A204.1 (cell line): ENCODE data around the gene LRRC8B.

Experiments used
- FAIRE-seq: peaks from 2 replicates; lab custom pipeline; 2012; peaks lifted over from hg19 to GRCh38; lab: Jason Lieb, UNC

LRRC8B gene

GRCh38 chr1:89547563-89548116 is 23.0 kb downstream of the LRRC8B start:
- FAIRE-seq = no peak

DNA sequence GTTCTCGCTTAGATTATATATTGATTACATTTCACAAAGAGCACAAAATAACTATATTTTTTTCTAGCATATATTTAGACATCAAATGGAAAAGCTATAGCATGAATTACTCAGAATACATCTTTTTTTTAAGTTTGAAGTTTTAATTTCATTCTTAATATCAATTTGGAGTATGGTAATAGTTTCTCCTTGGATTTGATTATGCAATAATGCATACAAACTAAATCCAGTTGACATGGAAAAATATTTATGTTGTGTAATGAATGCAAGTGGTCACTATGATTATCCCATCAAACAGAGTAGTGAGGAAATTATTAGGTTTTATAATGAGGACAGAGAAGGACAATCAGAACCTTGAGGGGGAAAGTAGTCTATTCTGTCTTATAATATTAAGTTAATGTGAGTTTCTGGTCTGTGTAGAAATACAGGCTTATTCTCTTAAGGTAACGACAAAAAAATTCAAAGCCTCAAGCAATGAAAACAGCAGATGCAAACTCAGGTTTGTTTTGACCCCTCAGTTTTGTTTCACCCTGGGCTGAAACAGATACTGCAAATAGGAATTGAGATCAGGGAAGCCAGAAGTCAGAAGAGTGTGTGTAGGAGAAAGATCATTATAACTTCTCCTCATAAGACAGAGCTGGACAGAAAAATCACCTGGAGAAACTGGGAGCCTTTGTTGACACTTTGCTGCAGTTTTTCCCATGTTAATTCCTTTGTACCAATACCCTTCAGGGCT is 23.7 kb downstream of the LRRC8B start:
- FAIRE-seq = no peak

DNA sequence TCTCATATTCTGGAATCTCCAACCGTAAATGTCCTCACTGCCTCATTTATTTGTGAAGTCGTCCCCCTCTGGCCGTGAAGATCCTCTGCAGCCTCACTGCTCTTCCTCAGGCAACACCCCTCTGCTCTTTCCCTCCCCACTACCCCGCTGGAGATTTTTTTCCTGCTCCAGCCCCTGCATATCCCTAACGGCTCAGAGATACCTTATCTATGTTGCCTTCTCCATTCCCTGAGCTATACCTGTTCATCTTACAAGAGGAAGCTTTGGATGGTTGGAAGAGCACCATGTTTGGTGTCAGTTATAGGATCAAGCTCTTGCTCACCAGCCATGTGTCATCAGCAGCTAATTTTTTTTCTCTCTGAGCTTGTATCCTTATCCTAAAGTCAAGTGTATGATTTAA is 26.4 kb downstream of the LRRC8B start:
- no peak for FAIRE-seq

DNA sequence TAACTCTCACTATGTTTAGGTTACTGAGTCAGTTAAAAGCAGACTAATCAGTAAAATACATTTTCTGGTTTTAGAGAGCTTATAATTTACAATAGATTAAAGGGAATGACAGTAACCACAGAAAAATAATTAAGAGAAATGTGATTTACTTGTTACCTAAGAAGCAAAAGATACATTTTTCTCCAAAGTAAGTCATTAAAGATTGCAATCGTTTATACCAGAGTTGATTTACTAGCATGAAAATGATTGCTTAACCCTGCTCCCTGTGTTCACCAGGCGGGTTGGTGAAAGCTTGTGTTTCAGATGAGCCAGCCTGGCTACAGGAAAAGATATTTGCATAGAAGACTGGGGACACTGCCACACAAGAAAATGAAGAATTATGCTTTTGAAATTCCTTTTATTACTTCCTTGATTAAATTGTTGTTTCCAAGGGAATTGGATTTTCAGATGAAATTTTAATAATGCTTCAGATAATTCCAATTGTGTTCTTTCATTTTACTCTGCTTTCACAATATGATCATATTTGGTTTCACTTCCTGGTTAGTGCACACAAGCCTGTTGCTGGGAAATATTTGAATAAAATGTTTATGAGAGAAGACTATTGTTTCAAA is 27.9 kb downstream of the LRRC8B start:
- FAIRE-seq = no peak

- no peak for FAIRE-seq
These were observed 28.5 kb downstream of the LRRC8B start for GRCh38 chr1:89553157-89553556.

GRCh38 chr1:89555550-89555949 is 30.9 kb downstream of the LRRC8B start:
- no peak for FAIRE-seq

DNA sequence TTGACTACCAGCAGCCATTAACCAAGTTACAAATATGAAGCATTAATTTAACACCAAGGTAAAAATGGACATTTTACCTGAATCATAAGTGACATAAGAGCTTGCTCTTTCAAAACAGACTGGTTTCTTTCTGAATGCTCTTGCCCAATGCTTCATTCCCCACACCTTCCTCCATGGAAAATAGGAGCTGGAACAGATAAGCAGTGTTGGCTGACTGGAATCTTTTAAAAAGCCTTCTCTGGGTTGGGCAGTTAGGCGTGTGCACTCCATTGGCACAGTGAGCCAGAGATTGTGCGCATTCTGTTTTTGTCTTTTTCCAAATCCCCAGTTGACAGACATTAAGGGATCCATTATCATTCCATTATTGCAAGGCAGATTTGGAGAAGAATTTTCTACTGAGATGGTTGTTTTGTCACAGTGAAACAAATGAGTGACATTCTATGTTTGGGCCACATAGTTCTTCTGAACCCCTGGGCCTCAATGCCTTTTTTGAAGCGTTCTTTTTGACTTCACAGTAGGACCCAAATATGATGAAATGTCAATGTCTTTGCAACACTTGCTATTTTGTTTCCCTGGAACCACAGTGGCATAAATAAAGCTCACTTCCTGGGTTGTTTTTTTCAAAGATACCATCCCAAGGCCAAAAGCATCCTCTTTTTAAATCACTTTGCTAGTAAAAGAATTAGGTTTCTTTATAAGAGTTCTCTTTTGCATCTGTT is 32.3 kb downstream of the LRRC8B start:
- no peak for FAIRE-seq

DNA sequence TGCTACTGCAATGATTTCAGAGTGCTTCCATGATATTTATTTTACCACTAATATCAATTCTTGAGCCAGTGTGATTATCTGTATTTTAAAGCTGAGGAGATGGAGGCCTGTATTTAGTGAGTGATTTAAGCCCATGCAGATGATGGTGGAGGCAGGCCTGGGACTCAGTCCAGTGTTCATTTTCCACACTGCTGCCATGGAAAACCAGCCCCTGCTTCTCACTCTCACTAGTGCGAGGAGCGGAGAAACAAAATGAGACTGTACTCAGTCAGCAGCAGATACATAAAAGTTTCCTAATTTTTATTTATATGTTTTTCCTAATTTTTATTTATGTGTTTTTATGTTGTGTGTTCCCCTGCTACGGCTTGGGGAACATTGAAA is 32.8 kb downstream of the LRRC8B start:
- FAIRE-seq = no peak

- no peak for FAIRE-seq
These were observed 33.3 kb downstream of the LRRC8B start for GRCh38 chr1:89557956-89558355.

DNA sequence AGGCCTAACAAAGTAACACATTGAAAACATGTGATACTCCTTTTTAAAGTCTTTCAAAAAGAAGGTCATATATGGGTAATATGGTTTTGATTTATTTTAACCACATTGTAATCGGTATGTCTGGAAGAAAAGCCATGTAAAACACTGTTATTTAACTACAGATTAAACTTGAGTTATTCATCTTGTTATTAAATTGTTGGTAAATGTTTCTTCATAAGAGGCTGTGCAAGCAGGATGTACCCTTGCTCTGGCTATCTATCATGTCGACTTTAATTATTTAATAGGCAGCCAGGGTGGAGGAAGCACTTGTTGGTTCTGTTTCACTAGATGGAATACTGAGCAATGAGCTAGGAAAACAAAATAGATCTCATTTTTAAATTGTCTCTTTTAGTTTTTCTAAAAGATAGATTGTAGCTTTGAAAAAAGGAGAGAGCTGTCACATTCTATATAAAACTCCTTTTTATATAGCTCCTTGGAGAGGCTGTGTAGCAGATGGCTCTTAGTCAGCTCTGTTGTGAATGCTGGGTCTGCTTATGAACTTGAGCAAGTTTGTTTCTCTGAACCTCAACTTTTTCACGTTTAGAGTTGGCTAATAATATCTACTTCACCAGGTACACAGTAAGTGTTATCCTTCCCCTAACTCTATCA is 39.5 kb downstream of the LRRC8B start:
- no peak for FAIRE-seq

GRCh38 chr1:89565521-89565920 is 40.9 kb downstream of the LRRC8B start:
- FAIRE-seq = no peak

GRCh38 chr1:89566761-89567174 is 42.1 kb downstream of the LRRC8B start:
- FAIRE-seq = no peak

GRCh38 chr1:89567797-89568196 is 43.2 kb downstream of the LRRC8B start:
- FAIRE-seq = no peak

DNA sequence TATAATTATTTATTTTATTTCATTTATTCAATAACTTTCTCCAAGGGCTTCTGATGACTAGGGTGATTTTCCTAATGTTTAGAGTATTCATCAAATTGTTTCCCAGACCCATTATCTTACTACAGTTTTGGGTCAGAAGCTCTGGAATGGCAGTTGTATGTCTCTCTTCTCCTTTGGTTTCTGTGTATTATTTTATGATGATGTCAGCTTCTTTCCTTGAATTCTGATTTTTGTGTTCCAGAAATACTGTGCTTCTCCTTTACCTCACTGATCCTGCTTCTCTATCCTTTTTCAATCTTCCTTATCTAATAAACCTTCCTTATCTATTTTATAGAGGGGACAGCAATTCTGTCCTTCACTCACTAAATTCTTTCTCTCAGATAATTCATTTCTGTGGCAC is 48.8 kb downstream of the LRRC8B start:
- FAIRE-seq = no peak

GRCh38 chr1:89574621-89575020 is 50.0 kb downstream of the LRRC8B start:
- FAIRE-seq = no peak

GRCh38 chr1:89575207-89575606 is 50.6 kb downstream of the LRRC8B start:
- FAIRE-seq = no peak

- FAIRE-seq = no peak
These were observed 51.4 kb downstream of the LRRC8B start for GRCh38 chr1:89576013-89576412.

GRCh38 chr1:89578151-89578550 is 53.5 kb downstream of the LRRC8B start:
- FAIRE-seq = no peak

DNA sequence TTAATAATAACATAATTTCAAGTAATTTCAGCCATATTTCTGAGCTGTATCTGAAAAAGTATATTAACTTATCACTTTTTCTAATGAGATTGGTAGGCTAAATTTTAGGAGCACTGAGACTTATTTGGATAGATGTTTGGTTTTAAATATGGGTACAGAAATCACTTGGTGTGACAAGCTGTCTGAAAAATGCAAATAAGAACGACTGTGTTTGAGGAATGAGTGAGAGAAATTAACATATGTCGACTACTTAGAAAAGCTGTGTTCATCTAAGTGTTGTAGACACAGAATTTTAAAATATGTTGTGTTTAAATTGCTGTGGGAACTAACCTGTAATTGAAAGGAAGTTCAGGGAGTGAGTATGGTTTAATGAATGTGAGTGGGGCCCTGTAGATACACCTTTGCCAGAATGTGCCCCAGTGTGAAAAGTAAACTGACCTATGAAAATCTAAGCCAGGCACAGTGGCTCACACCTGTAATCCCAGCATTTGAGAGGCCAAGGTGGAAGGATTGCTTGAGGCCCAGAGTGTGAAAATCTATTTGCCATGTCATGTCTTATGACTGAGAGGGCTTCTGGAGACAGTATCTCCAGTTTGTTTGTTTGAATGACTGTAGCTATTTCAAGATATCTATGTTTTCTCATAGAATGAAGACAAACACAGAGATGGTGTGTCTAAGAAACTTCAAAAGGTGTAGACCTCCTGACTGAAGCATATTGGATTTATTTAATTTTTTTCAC is 54.5 kb downstream of the LRRC8B start:
- no peak for FAIRE-seq

GRCh38 chr1:89580036-89580435 is 55.4 kb downstream of the LRRC8B start:
- FAIRE-seq = no peak

- no peak for FAIRE-seq
These were observed 57.2 kb downstream of the LRRC8B start for GRCh38 chr1:89581859-89582258.

- no peak for FAIRE-seq
These were observed 57.9 kb downstream of the LRRC8B start for GRCh38 chr1:89582571-89582970.
